NCI-H1105 treated with DMSO at 0.1 percent for 48 hours (cell line): Measurements from ENCODE around the gene OXSR1.

ENCODE experiments used
- DNase-seq: peaks from one replicate; lab custom pipeline; 2025; lab: John Stamatoyannopoulos, UW

Gene OXSR1

GRCh38 chr3:38164952-38165721 lies at the start of gene OXSR1:
TSS of gene OXSR1 (plus strand) at chr3:38165537. CDS start at chr3:38165877, 340 bp downstream.
- peak; percentile 97 for DNase-seq

- no peak for DNase-seq
These were observed 49.5 kb upstream of the OXSR1 start for GRCh38 chr3:38115645-38116427.

- no peak for DNase-seq
These were observed 48.7 kb upstream of the OXSR1 start for GRCh38 chr3:38116471-38117162.

GRCh38 chr3:38117163-38117716 lies 48.1 kb upstream of the OXSR1 start:
- DNase-seq, result no peak

GRCh38 chr3:38117748-38118420 lies 47.5 kb upstream of the OXSR1 start:
- peak; percentile 23 for DNase-seq

- no peak for DNase-seq
These were observed 46.7 kb upstream of the OXSR1 start for GRCh38 chr3:38118421-38119247.

- DNase-seq, result no peak
These were observed 46.1 kb upstream of the OXSR1 start for GRCh38 chr3:38119248-38119544.

- DNase-seq, result no peak
These were observed 45.3 kb upstream of the OXSR1 start for GRCh38 chr3:38119821-38120692.

- DNase-seq, result no peak
These were observed 44.5 kb upstream of the OXSR1 start for GRCh38 chr3:38120693-38121450.

- DNase-seq, result no peak
These were observed 43.9 kb upstream of the OXSR1 start for GRCh38 chr3:38121451-38121831.

- DNase-seq, result no peak
These were observed 43.4 kb upstream of the OXSR1 start for GRCh38 chr3:38121832-38122461.

GRCh38 chr3:38122712-38123290 lies 42.5 kb upstream of the OXSR1 start:
- DNase-seq, result no peak

- DNase-seq, result no peak
These were observed 40.8 kb upstream of the OXSR1 start for GRCh38 chr3:38124324-38125122.

GRCh38 chr3:38125305-38126120 lies 39.8 kb upstream of the OXSR1 start:
- no peak for DNase-seq

- no peak for DNase-seq
These were observed 39.0 kb upstream of the OXSR1 start for GRCh38 chr3:38126121-38126892.
